ENCODE results near the gene ACBD4.

The ACBD4 gene

DNA sequence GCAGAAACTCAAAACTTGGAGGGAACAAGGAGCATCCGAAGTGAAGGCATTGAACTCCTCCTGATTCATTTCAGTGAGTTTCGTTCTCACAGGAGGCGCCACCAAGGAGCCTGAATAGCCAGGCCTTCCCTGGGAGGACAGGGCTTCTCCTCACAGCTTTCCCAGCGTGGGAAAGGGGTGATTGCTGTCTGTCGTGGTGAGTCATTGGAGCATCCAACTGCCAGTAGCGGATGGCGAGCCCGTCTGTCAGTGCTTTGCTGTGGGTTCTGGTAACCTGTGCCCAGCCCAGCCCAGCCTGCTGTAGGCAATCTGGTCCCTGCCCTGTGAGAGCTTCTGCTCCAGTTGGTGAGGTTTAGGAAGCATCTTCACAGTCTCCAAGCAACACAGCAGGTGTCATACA is 31.5 kb upstream of the ACBD4 start:
- DNase-seq (ENCODE audit: low read depth), result peak; percentile 41
- TF ChIP-seq CTCF (conservative IDR thresholded peaks at IDR 0.05; ENCODE audit: control insufficient read depth, insufficient read depth, low read depth, low read length), result no peak
- no peak overlapping the region for H3K4me3 ChIP-seq (ENCODE audit: control insufficient read depth, low read depth, low read length)

GRCh38 chr17:45104497-45104896 is 31.0 kb upstream of the ACBD4 start:
- no peak for DNase-seq (ENCODE audit: low read depth)
- TF ChIP-seq CTCF (conservative IDR thresholded peaks at IDR 0.05; ENCODE audit: control insufficient read depth, insufficient read depth, low read depth, low read length), result no peak
- no peak overlapping the region for H3K4me3 ChIP-seq (ENCODE audit: control insufficient read depth, low read depth, low read length)

DNA sequence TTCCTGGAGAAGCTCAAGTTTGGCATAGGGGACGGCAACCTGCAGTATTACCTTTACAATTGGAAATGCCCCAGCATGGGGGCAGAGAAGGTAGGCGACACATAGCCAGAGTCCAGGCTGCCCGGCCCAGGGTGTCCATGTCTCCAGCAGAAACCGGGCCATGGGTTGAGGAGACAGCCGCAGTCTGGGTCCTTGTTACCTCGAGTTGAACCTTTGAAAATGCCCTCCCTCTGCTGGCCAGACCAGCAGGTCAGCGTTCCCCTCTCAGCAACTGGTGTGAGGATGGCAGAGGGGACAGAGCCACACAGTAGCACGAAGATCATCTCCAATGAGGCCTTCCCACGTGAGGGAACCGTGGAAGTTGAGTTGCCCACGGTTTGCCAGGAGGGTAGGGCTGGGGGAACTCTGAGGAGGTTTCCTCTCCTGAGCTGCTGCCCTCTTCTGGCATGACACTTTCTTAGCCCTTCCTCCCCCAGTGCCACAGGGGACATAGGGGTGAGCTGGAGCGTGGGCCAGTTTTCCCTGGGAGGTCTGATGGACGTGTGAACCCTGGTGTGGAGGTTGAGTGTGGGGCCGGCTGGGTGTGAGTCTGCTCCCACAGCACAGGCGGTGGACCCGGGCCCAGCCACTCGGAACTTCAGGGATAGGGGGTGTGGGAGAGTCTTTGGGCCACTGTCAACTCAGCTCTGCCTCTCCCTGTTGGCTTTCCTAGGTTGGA is 30.4 kb upstream of the ACBD4 start:
- H3K4me3 ChIP-seq (ENCODE audit: control insufficient read depth, low read depth, low read length), result no peak overlapping the region
- DNase-seq (ENCODE audit: low read depth), result no peak
- no peak for TF ChIP-seq CTCF (conservative IDR thresholded peaks at IDR 0.05; ENCODE audit: control insufficient read depth, insufficient read depth, low read depth, low read length)

DNA sequence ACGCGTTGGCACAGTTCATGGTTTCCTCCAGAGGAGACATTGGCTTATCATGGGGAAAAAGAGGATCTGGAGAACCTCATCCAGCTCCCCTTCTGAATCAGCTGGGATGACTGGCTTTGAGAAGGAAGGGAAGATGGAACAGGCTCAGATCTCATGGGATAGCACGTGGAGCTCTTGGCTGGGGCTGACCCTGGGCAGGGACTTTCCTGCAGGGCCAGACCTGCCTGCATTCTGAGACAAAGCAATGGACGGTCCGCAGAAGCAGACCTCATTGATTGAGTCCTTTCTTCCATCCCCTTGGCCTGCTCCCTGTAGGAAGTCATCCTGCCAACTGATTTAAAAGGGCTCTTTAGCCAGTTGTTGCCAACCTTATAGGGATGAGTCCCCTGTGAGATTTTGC is 29.4 kb upstream of the ACBD4 start:
- DNase-seq (ENCODE audit: low read depth), result peak; percentile 33
- TF ChIP-seq CTCF (conservative IDR thresholded peaks at IDR 0.05; ENCODE audit: control insufficient read depth, insufficient read depth, low read depth, low read length), result no peak
- H3K4me3 ChIP-seq (ENCODE audit: control insufficient read depth, low read depth, low read length), result no peak overlapping the region

GRCh38 chr17:45106582-45106981 is 28.9 kb upstream of the ACBD4 start:
- no peak overlapping the region for H3K4me3 ChIP-seq (ENCODE audit: control insufficient read depth, low read depth, low read length)
- no peak for TF ChIP-seq CTCF (conservative IDR thresholded peaks at IDR 0.05; ENCODE audit: control insufficient read depth, insufficient read depth, low read depth, low read length)
- DNase-seq (ENCODE audit: low read depth), result no peak

GRCh38 chr17:45107293-45108010 is 28.0 kb upstream of the ACBD4 start:
- DNase-seq (ENCODE audit: low read depth), result no peak
- no peak overlapping the region for H3K4me3 ChIP-seq (ENCODE audit: control insufficient read depth, low read depth, low read length)
- TF ChIP-seq CTCF (conservative IDR thresholded peaks at IDR 0.05; ENCODE audit: control insufficient read depth, insufficient read depth, low read depth, low read length), result no peak
